HCT116 (cell line): ENCODE data around the gene PRRC2C. TPM values are rescaled to one million over a fixed set of nuclear protein-coding genes. Genes with fewer than 3 reads are reported as not detected.

Experiments
- ATAC-seq: fragments of 200-7000 bp; cut with Tn5 transposase; 2 replicates; pipeline ENCODE4 v1.9.1; 2020; ENCODE audit warnings: mild to moderate bottlenecking, moderate library complexity
- BruUV-seq: library from RNA; stranded (reverse); fragments of 400-500 nt; replicated peaks from 2 replicates; lab custom pipeline; 2021; lab: Mats Ljungman, UMichigan
- CTCF ChIA-PET: fragments of 300-600 bp; sonication (Branson Sonifier 250); formaldehyde crosslinking; loops from one replicate; lab custom pipeline; 2021; ENCODE audit warnings: antibody characterized with exemption; lab: Charles Lee
- POLR2A ChIA-PET: fragments of 300-600, 350-600 bp; sonication (Branson Sonifier 250); formaldehyde crosslinking; loops from one replicate; lab custom pipeline; 2021; ENCODE audit warnings: antibody characterized with exemption; lab: Charles Lee
- RAD21 ChIA-PET, 2 experiments: fragments of 300-600 bp; sonication (Branson Sonifier 250); formaldehyde crosslinking; loops; one replicate each; lab custom pipeline; 2023; ENCODE audit warnings: low total read pairs in 2 of 2; ENCODE audit not compliant: uncharacterized antibody in 2 of 2, unreplicated experiment in 2 of 2, low non-redundant PET in 1 of 2; lab: Charles Lee
- DNase-seq: peaks from one replicate; pipeline ENCODE4 v3.0.0-alpha.2; 2010; ENCODE audit warnings: low read depth, low spot score
- H2AFZ ChIP-seq: fragments of 200-600 bp; shearing (Covaris generic), sonication (generic); 2 replicates; pipeline ENCODE4 v1.6.1; 2017; ENCODE audit warnings: low read depth, mixed run types, mixed read lengths, antibody characterized with exemption, low read length; ENCODE audit not compliant: poor library complexity, severe bottlenecking
- H3K27ac ChIP-seq: 2 replicates; pipeline ENCODE4 v1.5.1; 2012; ENCODE audit warnings: low read depth, low read length
- H3K27me3 ChIP-seq: fragments of 200-600 bp; sonication (generic); 2 replicates; pipeline ENCODE4 v1.6.1; 2016; ENCODE audit warnings: mixed run types, low read length, mixed read lengths; ENCODE audit not compliant: insufficient read depth
- H3K36me3 ChIP-seq, 2 experiments: fragments of 200-500 bp in 1 of 2; fragments of 200-600 bp in 1 of 2; sonication (Bioruptor generic) in 1 of 2; sonication (generic) in 1 of 2; 2 replicates each; pipeline versions ENCODE4 v1.5.1 to v1.6.1; 2014 to 2016; ENCODE audit warnings: low read length in 2 of 2, inconsistent platforms in 1 of 2, mixed read lengths in 1 of 2, mixed run types in 1 of 2; ENCODE audit not compliant: insufficient read depth in 2 of 2, control insufficient read depth in 1 of 2
- H3K4me1 ChIP-seq, 2 experiments: fragments of 200-600 bp in 1 of 2; sonication (generic) in 1 of 2; 2 replicates each; pipeline versions ENCODE4 v1.5.1 to v1.6.1; 2012 to 2017; ENCODE audit warnings: low read length in 2 of 2, inconsistent platforms in 1 of 2, mild to moderate bottlenecking in 1 of 2, mixed read lengths in 1 of 2, mixed run types in 1 of 2, moderate library complexity in 1 of 2; ENCODE audit not compliant: insufficient read depth in 2 of 2, control insufficient read depth in 1 of 2
- H3K4me2 ChIP-seq: fragments of 200-600 bp; sonication (generic); 2 replicates; pipeline ENCODE4 v1.6.1; 2017; ENCODE audit warnings: mixed run types, low read length, mixed read lengths
- H3K4me3 ChIP-seq, 2 experiments: fragments of 200-600 bp in 1 of 2; sonication (generic) in 1 of 2; replicated peaks in 1 of 2; 2 replicates each; pipeline ENCODE4 v1.5.1; 2011 to 2016; ENCODE audit warnings: low read length in 2 of 2, control low read depth in 1 of 2, low read depth in 1 of 2, mild to moderate bottlenecking in 1 of 2, mixed read lengths in 1 of 2, mixed run types in 1 of 2
- H3K79me2 ChIP-seq: fragments of 200-600 bp; sonication (generic); 2 replicates; pipeline ENCODE4 v1.6.1; 2017; ENCODE audit warnings: mild to moderate bottlenecking, mixed run types, low read length, moderate library complexity, mixed read lengths; ENCODE audit not compliant: insufficient read depth
- H3K9ac ChIP-seq: fragments of 200-600 bp; sonication (generic); 2 replicates; pipeline ENCODE4 v1.6.1; 2016; ENCODE audit warnings: low read length, mixed read lengths
- H3K9me2 ChIP-seq: fragments of 200-600 bp; sonication (generic), shearing (Covaris generic); 2 replicates; pipeline ENCODE4 v1.6.1; 2017; ENCODE audit warnings: mixed run types, mild to moderate bottlenecking, moderate library complexity; ENCODE audit not compliant: insufficient read depth
- H3K9me3 ChIP-seq, 2 experiments: fragments of 200-500 bp in 1 of 2; fragments of 200-600 bp in 1 of 2; sonication (Bioruptor generic) in 1 of 2; sonication (generic) in 1 of 2; 2 replicates each; pipeline ENCODE4 v1.6.1; 2014 to 2017; ENCODE audit warnings: low read length in 2 of 2, mixed read lengths in 2 of 2, inconsistent platforms in 1 of 2, low read depth in 1 of 2, mild to moderate bottlenecking in 1 of 2, mixed run types in 1 of 2, moderate library complexity in 1 of 2; ENCODE audit not compliant: control insufficient read depth in 1 of 2, insufficient read depth in 1 of 2
- H4K20me1 ChIP-seq: fragments of 200-600 bp; sonication (generic), shearing (Covaris generic); 2 replicates; pipeline ENCODE4 v1.6.1; 2017; ENCODE audit warnings: mixed run types, mild to moderate bottlenecking, moderate library complexity; ENCODE audit not compliant: insufficient read depth
- ATF3 ChIP-seq: IDR thresholded peaks from 2 replicates; pipeline ENCODE4 v1.6.1; 2012
- CBX3 ChIP-seq: IDR thresholded peaks from 2 replicates; pipeline ENCODE4 v1.6.1; 2012; ENCODE audit warnings: low read depth
- CTCF ChIP-seq, 3 experiments: fragments of 200-600 bp in 1 of 3; sonication (generic) in 1 of 3; IDR thresholded peaks in 2 of 3; conservative IDR thresholded peaks in 1 of 3; 2 replicates each; pipeline ENCODE4 v1.5.1; 2012 to 2017; ENCODE audit warnings: low read depth in 2 of 3, low read length in 2 of 3, antibody characterized with exemption in 1 of 3, borderline replicate concordance in 1 of 3, control low read depth in 1 of 3, mild to moderate bottlenecking in 1 of 3, mixed read lengths in 1 of 3, mixed run types in 1 of 3, moderate library complexity in 1 of 3; ENCODE audit not compliant: insufficient read depth in 1 of 3
- EZH2phosphoT487 ChIP-seq: fragments of 200-600 bp; IDR thresholded peaks from 2 replicates; pipeline ENCODE4 v1.6.1; 2018; ENCODE audit warnings: antibody characterized with exemption, borderline replicate concordance
- FOSL1 ChIP-seq: IDR thresholded peaks from 2 replicates; pipeline ENCODE4 v1.6.1; 2012; ENCODE audit warnings: low read depth
- JUND ChIP-seq: IDR thresholded peaks from 2 replicates; pipeline ENCODE4 v1.6.1; 2012
- MAX ChIP-seq: IDR thresholded peaks from 2 replicates; pipeline ENCODE4 v1.6.1; 2012
- POLR2A ChIP-seq: IDR thresholded peaks from 2 replicates; pipeline ENCODE4 v1.7.0; 2011; ENCODE audit warnings: borderline replicate concordance; ENCODE audit not compliant: insufficient read depth, insufficient read length; ENCODE audit errors: extremely low read depth
- RAD21 ChIP-seq: IDR thresholded peaks from 2 replicates; pipeline ENCODE4 v1.6.1; 2012; ENCODE audit warnings: low read depth, mild to moderate bottlenecking
- REST ChIP-seq: IDR thresholded peaks from 2 replicates; pipeline ENCODE4 v1.6.1; 2012; ENCODE audit warnings: low read depth
- SIN3A ChIP-seq: IDR thresholded peaks from 2 replicates; pipeline ENCODE4 v1.6.1; 2012; ENCODE audit warnings: low read depth
- SP1 ChIP-seq: IDR thresholded peaks from 2 replicates; pipeline ENCODE4 v1.6.1; 2012; ENCODE audit warnings: low read depth
- TCF7L2 ChIP-seq: IDR thresholded peaks from 2 replicates; pipeline ENCODE4 v1.7.0; 2011; ENCODE audit warnings: borderline replicate concordance, inconsistent platforms; ENCODE audit not compliant: insufficient read depth, insufficient read length; ENCODE audit errors: extremely low read depth
- YY1 ChIP-seq: IDR thresholded peaks from 2 replicates; pipeline ENCODE4 v1.6.1; 2011; ENCODE audit warnings: low read length, low read depth, moderate library complexity, mild to moderate bottlenecking; ENCODE audit not compliant: insufficient replicate concordance; ENCODE audit errors: extremely low read depth
- ZBTB33 ChIP-seq: IDR thresholded peaks from 2 replicates; pipeline ENCODE4 v1.6.1; 2011; ENCODE audit warnings: mild to moderate bottlenecking, low read length, moderate library complexity; ENCODE audit not compliant: insufficient replicate concordance; ENCODE audit errors: extremely low read depth
- ZFX ChIP-seq: fragments of 450-650 bp; IDR thresholded peaks from 2 replicates; pipeline ENCODE4 v1.6.1; 2017
- ZNF274 ChIP-seq: fragments of 200-500 bp; sonication (Bioruptor generic); IDR thresholded peaks from 2 replicates; pipeline ENCODE4 v1.6.1; 2014; ENCODE audit warnings: mild to moderate bottlenecking, low read depth, low read length, inconsistent platforms
- intact Hi-C: fragments of 100-400 bp; cut with micrococcal nuclease; formaldehyde crosslinking; loops from 2 replicates; pipeline ENCODE4 v1.10.0; 2022
- total RNA-seq: library from RNA; stranded (reverse); gene quantifications from one replicate; pipeline ENCODE4 v1.2.1, GENCODE V29; 2021; ENCODE audit not compliant: unreplicated experiment

The PRRC2C gene
- total RNA-seq, 1 experiment from 2014 or later = 154 TPM

- no TSS peak for BruUV-seq
- POLR2A ChIA-PET = no interaction called here
Observed at GRCh38 chr1:171576144-171576543, 90.8 kb downstream of the PRRC2C start.

More at GRCh38 chr1:171576144-171576543, 90.8 kb downstream of the PRRC2C start:
- H3K9ac ChIP-seq = no peak overlapping the region
- H3K9me2 ChIP-seq = no peaks in the 10 kb centered on the region
- TF ChIP-seq ZNF274 = no peak
- no peak for TF ChIP-seq RAD21
- no peak for TF ChIP-seq ZBTB33
- no peak for TF ChIP-seq CBX3
- TF ChIP-seq CTCF (IDR thresholded peaks at IDR 0.05 in 2 of 3, conservative IDR thresholded peaks at IDR 0.05 in 1 of 3; ENCODE audit: borderline replicate concordance in 1 of 3, insufficient read depth in 1 of 3, low read depth in 2 of 3, low read length in 2 of 3) = no peak
- TF ChIP-seq SIN3A = no peak
- TF ChIP-seq YY1 = no peak
- TF ChIP-seq MAX = no peak
- no peak for TF ChIP-seq FOSL1
- TF ChIP-seq TCF7L2 = no peak
- TF ChIP-seq POLR2A = no peak
- no peak for TF ChIP-seq ZFX
- TF ChIP-seq EZH2phosphoT487 = no peak
- no peak for TF ChIP-seq ATF3
- TF ChIP-seq SP1 = no peak
- no peak for TF ChIP-seq REST
- TF ChIP-seq JUND = no peak
- no peak overlapping the region for H3K4me2 ChIP-seq
- no peak overlapping the region for H3K27ac ChIP-seq
- H2AFZ ChIP-seq = no peak overlapping the region
- ChIA-PET CTCF (no interaction called here), RAD21 (no interaction called here)
- no peaks in the 10 kb centered on the region for H3K4me1 ChIP-seq
- DNase-seq (no peak), ATAC-seq (no peak)
- H3K79me2 ChIP-seq = peaks cover 19% of the 10 kb centered on the region
- intact Hi-C loops = no loop called here
- H3K9me3 ChIP-seq = no peaks in the 10 kb centered on the region
- no peaks in the 10 kb centered on the region for H3K27me3 ChIP-seq
- H3K4me3 ChIP-seq = no peak overlapping the region
- H4K20me1 ChIP-seq = peaks cover 1% of the 10 kb centered on the region; the same call in 1 of the 2 replicates
- peaks cover 43 to 55% of the 10 kb centered on the region in 2 experiments for H3K36me3 ChIP-seq
